Body of pancreas (tissue), 4 donors: ENCODE data around the gene KYAT1. TPM values are rescaled to one million over a fixed set of nuclear protein-coding genes. Genes with fewer than 3 reads are reported as not detected.

Source experiments
- ATAC-seq: fragments of 150-250 bp; one replicate; pipeline ENCODE4 v1.9.1; 2016
- DNase-seq, 4 donors: peaks; one replicate each; pipeline ENCODE4 v3.0.0-alpha.2; 2019
- H3K27ac ChIP-seq, 4 donors: fragments of 200-600 bp; sonication (generic); 1 replicate in 3 of 4; 2 replicates in 1 of 4; pipeline versions ENCODE4 v1.5.1 to v1.6.1; 2016 to 2019; ENCODE audit warnings: mild to moderate bottlenecking in 1 of 4, mixed read lengths in 1 of 4, moderate library complexity in 1 of 4
- H3K27me3 ChIP-seq, 2 donors: fragments of 200-600 bp; sonication (generic); one replicate each; pipeline ENCODE4 v1.6.0; 2016; ENCODE audit warnings: mild to moderate bottlenecking in 1 of 2
- H3K36me3 ChIP-seq, 2 donors: fragments of 200-600 bp; sonication (generic); replicated peaks in 1 of 2; 2 replicates each; pipeline ENCODE4 v1.5.1; 2016; ENCODE audit warnings: low read depth in 2 of 2; ENCODE audit not compliant: insufficient read depth in 1 of 2
- H3K4me1 ChIP-seq: fragments of 200-600 bp; sonication (generic); one replicate; pipeline ENCODE4 v1.6.0; 2016
- H3K4me3 ChIP-seq, 2 donors: fragments of 200-600 bp; sonication (generic); 1 replicate in 1 of 2; 2 replicates in 1 of 2; pipeline ENCODE4 v1.5.1; 2016 to 2019
- H3K9me3 ChIP-seq, 3 donors: fragments of 200-600 bp; sonication (generic); 1 replicate in 2 of 3; 2 replicates in 1 of 3; pipeline ENCODE4 v1.5.1; 2016
- POLR2A ChIP-seq, 3 donors: fragments of 450-650 bp; IDR thresholded peaks; one replicate each; pipeline ENCODE4 v1.6.1; 2016; ENCODE audit warnings: antibody characterized with exemption in 3 of 3, mild to moderate bottlenecking in 2 of 3
- WGBS, 2 donors: methylation state at CpG; one replicate each; pipeline ENCODE4 v1.1.5; 2017; 5-methylcytosine and 5-hydroxymethylcytosine counted together
- intact Hi-C: fragments of 100-400 bp; cut with DNase I; formaldehyde crosslinking; loops from one replicate; pipeline ENCODE4 v1.15.1; 2023
- total RNA-seq, 2 donors: library from RNA; depleted of rRNA; stranded (reverse); fragments of >200 nt; gene quantifications; one replicate each; pipeline ENCODE4 v1.1.0, GENCODE V29; 2016
- TF ChIP-seq, protein P1 (sequence below), 7 experiments: fragments of 450-650 bp in 4 of 7; fragments of 200-600 bp in 3 of 7; sonication (generic) in 3 of 7; IDR thresholded peaks; one replicate each; pipeline ENCODE4 v1.5.1; 2016 to 2019; ENCODE audit warnings: antibody characterized with exemption in 7 of 7

KYAT1 gene
- total RNA-seq, 2 donors from 2014 or later: 2.6 to 4.3 TPM

DNA sequence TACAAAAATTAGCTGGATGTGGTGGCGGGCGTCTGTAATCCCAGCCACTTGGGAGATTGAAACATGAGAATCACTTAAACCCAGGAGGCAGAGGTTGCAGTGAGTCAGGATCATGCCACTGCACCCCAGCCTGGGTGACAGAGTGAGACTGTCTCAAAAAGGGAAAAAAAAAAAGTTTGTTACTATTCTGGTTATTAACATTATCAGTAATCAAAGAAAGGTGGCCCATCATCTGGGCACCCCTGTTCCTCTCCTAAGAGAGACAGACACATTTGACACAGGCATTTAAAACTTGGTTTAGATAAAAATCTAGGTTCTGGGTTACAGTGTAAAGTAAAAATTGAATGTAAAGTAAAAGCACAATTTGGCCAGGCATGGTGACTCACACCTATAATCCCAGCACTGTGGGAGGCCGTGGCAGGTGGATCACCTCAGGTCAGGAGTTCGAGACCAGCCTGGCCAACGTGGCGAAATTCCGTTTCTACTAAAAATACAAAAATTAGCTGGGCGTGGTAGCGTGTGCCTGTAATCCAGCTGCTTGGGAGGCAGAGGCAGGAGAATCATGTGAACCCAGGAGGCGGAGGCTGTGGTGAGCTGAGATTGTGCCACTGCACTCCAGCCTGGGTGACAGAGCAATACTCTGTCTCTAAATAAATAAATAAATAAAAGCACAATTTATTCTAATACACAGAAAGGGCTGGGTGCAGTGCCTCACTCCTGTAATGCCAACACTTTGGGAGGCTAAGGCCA, 22.3 kb upstream of the KYAT1 start:
- H3K27me3 ChIP-seq: no peaks in the 10 kb centered on the region
- no peak overlapping the region for H3K4me3 ChIP-seq
- no peak overlapping the region for H3K27ac ChIP-seq
- H3K4me1 ChIP-seq: peaks cover 6% of the 10 kb centered on the region
- intact Hi-C loops: no loop called here
- no peak for DNase-seq
- TF ChIP-seq POLR2A (IDR thresholded peaks at IDR 0.05): no peak
- TF ChIP-seq, protein P1, sequence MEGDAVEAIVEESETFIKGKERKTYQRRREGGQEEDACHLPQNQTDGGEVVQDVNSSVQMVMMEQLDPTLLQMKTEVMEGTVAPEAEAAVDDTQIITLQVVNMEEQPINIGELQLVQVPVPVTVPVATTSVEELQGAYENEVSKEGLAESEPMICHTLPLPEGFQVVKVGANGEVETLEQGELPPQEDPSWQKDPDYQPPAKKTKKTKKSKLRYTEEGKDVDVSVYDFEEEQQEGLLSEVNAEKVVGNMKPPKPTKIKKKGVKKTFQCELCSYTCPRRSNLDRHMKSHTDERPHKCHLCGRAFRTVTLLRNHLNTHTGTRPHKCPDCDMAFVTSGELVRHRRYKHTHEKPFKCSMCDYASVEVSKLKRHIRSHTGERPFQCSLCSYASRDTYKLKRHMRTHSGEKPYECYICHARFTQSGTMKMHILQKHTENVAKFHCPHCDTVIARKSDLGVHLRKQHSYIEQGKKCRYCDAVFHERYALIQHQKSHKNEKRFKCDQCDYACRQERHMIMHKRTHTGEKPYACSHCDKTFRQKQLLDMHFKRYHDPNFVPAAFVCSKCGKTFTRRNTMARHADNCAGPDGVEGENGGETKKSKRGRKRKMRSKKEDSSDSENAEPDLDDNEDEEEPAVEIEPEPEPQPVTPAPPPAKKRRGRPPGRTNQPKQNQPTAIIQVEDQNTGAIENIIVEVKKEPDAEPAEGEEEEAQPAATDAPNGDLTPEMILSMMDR (IDR thresholded peaks at IDR 0.05): no peak
- 92 to 95% methylated on average over 10 of the region's 10 CpGs for WGBS, 2 donors
- no peaks in the 10 kb centered on the region for H3K9me3 ChIP-seq
- ATAC-seq: no peak
- peaks cover 6 to 13% of the 10 kb centered on the region in 2 donors for H3K36me3 ChIP-seq

DNA sequence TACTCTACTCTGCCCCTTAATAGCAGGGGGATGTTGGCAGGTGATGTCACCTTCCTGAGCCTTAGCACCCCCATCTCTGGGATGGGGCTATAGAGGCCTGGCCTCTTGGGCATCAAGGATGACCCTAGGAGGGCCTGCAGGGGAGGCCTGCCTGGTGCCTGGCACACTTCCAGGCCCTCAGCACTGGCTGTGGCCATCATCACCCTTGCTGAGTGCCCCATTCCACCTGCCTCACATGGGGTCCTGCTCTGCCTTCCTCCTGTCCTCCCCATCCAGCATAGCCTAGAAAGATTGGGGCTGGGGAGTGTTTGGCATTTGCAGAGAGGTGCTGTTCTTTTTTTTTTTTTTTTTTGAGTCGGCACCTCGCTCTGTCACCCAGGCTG, 21.3 kb upstream of the KYAT1 start:
- no CpG with 5 or more reads among the region's 2 CpGs for WGBS, 2 donors
- Histone ChIP-seq H3K36me3 (peaks cover 6 to 8% of the 10 kb centered on the region in 2 donors), H3K27ac (peak overlapping the region in 2 of 4 donors; percentile 18 to 47), H3K4me3 (no peak overlapping the region), H3K4me1 (peaks cover 10% of the 10 kb centered on the region), H3K9me3 (no peaks in the 10 kb centered on the region), H3K27me3 (no peaks in the 10 kb centered on the region)
- DNase-seq (no peak), ATAC-seq (peak; percentile 7)
- intact Hi-C loops: no loop called here
- TF ChIP-seq POLR2A (IDR thresholded peaks at IDR 0.05): no peak
- TF ChIP-seq, protein P1 (IDR thresholded peaks at IDR 0.05): no peak

DNA sequence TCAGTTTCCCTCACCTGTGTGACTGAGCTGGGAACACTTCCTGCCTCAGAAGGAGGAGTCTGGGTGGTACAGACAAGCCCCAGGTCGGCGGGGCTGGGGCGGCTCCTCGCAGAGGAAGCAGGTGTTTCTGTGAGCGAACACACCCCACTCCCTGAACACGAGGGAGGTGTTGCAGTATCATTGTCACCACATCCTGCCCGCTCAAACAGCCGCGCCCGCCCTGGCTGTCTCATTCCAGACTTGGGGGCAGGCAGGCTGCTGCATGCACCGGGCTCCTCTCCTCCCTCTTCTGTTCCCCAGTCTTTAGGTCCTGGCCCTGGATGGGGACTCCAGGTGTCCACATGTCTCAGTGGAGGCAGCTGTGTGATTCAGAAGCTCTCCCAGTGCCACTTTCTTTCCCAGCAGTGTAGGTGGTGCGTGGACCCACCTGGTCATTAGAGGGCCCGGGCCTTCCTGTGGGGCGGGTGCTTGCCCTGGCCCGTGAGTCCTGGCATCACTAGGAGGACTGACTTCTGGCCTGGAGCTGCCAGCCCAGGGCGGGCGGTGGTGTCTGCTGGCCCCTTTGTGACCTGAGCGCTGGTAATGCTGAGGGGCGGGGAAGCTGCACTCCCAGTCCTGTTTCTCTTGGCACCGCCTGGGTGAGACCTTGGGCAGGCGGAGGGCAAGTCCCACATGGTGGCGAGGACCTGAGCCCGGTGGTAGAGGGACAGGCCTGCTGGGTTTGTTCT, 20.8 kb upstream of the KYAT1 start:
- intact Hi-C loops: no loop called here

DNA sequence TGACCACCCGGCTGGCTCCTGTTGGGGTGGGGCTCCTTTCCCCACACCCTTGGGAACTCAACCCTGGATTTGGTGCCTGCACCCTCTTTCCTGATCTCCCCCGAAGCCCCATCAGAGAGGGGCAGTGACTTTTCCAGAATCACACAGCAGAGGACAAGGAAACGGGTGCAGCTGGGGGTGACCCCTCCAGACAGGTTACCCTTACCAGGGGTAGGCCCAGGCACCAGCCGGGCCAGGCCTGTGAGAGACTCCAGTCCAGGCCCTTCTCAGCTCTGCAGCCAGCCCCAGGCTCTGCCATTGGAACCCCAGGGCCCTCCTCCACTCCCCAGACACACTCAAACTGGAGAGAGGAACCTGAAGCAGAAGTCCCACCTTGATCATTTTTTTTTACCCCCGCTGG, 20.1 kb upstream of the KYAT1 start:
- 87% methylated on average over 5 of the region's 5 CpGs; no CpG with 5 or more reads in 1 of the 2 donors for WGBS, 2 donors

More for the DNA sequence above, 20.8 kb upstream of the KYAT1 start:
- TF ChIP-seq, protein P1 (IDR thresholded peaks at IDR 0.05): no peak
- no peak for TF ChIP-seq POLR2A (IDR thresholded peaks at IDR 0.05)
- peak overlapping the region in 2 of 4 donors; percentile 18 to 47 for H3K27ac ChIP-seq
- no peak overlapping the region for H3K4me3 ChIP-seq
- peaks cover 2 to 4% of the 10 kb centered on the region in 2 donors for H3K36me3 ChIP-seq
- ATAC-seq (no peak), DNase-seq (peak in 1 of 4 donors; percentile 39)
- no peaks in the 10 kb centered on the region for H3K27me3 ChIP-seq
- H3K4me1 ChIP-seq: peaks cover 12% of the 10 kb centered on the region
- H3K9me3 ChIP-seq: no peaks in the 10 kb centered on the region
- 79 to 81% methylated on average over 18 to 22 of the region's 23 CpGs for WGBS, 2 donors

More for the DNA sequence above, 20.1 kb upstream of the KYAT1 start:
- peak overlapping the region in 1 of 4 donors; percentile 47 for H3K27ac ChIP-seq
- H3K27me3 ChIP-seq: no peaks in the 10 kb centered on the region
- DNase-seq (no peak), ATAC-seq (no peak)
- H3K4me1 ChIP-seq: peaks cover 12% of the 10 kb centered on the region
- no peak overlapping the region for H3K4me3 ChIP-seq
- H3K36me3 ChIP-seq: no peaks in the 10 kb centered on the region
- H3K9me3 ChIP-seq: no peaks in the 10 kb centered on the region
- intact Hi-C loops: no loop called here
- TF ChIP-seq, protein P1 (IDR thresholded peaks at IDR 0.05): no peak
- TF ChIP-seq POLR2A (IDR thresholded peaks at IDR 0.05): no peak
